Cardiac fibroblast (primary cell): ENCODE measurements around the gene MAPK10.

Experiments used
- DNase-seq, 2 donors: peaks; one replicate each; pipeline versions ENCODE4 v3.0.0 to v3.0.0-alpha.2; 2010; ENCODE audit warnings: low read depth in 2 of 2
- H3K4me3 ChIP-seq, 2 donors: replicated peaks in 1 of 2; 1 replicate in 1 of 2; 2 replicates in 1 of 2; pipeline ENCODE4 v1.5.1; 2011; ENCODE audit warnings: low read depth in 2 of 2, low read length in 2 of 2, mild to moderate bottlenecking in 2 of 2, moderate library complexity in 1 of 2
- TF ChIP-seq, protein P1 (sequence below): IDR thresholded peaks from one replicate; pipeline ENCODE4 v1.5.1; 2011; ENCODE audit warnings: low read depth, mild to moderate bottlenecking, low read length, inconsistent platforms

Gene MAPK10

DNA sequence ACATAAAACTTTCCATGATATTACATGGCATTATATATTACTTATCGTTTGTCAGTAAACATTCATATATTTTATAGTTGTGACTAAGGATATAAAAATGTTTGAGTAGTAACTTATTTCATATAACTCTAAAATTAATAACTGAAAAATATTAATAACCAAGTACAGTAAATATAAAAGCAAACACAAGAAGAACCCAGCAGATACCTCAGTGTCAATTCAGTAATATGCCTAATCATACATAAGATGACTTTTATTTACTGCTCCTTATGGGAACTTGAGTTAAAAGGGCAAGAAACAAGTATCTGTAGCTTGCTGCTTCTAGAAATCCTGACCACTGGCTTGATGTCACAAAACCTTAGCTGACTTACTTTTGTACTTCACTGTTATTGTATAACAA, 28.4 kb upstream of the MAPK10 start:
- H3K4me3 ChIP-seq: no peak overlapping the region
- no peak for DNase-seq
- TF ChIP-seq, protein P1, sequence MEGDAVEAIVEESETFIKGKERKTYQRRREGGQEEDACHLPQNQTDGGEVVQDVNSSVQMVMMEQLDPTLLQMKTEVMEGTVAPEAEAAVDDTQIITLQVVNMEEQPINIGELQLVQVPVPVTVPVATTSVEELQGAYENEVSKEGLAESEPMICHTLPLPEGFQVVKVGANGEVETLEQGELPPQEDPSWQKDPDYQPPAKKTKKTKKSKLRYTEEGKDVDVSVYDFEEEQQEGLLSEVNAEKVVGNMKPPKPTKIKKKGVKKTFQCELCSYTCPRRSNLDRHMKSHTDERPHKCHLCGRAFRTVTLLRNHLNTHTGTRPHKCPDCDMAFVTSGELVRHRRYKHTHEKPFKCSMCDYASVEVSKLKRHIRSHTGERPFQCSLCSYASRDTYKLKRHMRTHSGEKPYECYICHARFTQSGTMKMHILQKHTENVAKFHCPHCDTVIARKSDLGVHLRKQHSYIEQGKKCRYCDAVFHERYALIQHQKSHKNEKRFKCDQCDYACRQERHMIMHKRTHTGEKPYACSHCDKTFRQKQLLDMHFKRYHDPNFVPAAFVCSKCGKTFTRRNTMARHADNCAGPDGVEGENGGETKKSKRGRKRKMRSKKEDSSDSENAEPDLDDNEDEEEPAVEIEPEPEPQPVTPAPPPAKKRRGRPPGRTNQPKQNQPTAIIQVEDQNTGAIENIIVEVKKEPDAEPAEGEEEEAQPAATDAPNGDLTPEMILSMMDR: no peak

DNA sequence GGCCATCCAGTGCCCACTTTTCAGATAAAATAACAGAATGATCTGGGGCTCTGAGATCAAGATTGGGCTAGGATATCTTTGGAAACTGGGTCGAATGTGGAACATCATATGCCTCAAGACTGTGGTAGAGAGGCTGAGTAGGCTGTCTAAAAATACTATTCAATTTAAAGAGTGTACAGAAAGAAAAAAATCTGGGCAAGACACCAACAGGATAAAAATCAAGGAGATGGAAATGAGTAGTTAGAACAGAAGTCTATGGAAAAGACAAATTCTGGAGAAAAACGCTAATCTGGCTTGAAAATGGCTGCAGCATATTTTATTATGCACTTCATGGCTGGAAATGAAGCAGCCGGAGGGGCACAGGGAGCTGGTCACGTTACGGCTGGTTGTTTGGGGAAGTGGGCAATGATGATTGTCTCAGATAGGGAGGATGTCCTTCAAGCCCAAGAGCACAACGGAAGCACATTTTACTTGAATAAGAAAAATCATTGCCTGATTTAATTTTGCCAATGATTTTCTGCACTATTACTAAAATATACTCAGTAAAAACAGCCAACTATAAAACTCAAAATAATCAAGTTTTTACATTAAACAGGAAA, 27.1 kb upstream of the MAPK10 start:
- no peak for DNase-seq
- no peak overlapping the region for H3K4me3 ChIP-seq
- TF ChIP-seq, protein P1: no peak

DNA sequence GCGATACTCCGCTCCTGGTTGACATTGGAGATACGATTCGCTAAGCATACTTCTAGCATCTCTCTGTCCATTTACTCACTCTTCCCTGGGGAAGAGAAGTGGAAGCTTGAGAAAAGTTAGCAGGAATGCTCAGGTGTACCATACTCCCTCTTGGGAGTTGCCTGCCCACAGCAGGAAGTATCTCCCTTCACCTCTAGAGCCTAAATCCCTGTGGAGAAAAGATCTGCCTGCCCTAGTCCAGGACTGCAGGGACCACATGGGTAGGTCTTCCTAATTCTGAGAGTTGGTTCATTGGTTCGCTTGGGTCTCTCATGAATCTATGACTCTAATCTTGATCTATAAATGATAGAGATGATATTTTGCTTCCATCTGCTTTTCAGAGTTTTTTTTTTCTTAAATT, 26.3 kb upstream of the MAPK10 start:
- TF ChIP-seq, protein P1: no peak
- no peak overlapping the region for H3K4me3 ChIP-seq
- DNase-seq: no peak

DNA sequence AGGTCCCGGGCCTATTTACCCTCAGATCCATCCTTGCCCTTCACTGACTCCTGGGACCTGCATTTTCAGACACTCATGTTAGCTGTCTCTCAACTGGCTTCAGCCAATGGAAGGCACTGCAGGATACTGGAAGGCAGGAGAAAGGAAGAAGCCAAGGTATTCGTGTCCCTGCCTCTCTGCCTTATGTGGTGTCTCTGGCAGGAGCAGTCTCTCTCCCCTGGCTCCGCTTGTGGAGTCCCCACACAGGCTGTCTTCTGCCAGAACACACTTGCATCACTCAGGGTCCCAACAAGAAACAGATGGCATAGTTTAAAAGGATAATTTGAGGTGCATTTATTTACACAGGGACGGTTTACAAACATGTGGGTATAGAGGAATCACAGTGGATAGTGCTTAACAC, 21.6 kb upstream of the MAPK10 start:
- TF ChIP-seq, protein P1: no peak
- no peak for DNase-seq

DNA sequence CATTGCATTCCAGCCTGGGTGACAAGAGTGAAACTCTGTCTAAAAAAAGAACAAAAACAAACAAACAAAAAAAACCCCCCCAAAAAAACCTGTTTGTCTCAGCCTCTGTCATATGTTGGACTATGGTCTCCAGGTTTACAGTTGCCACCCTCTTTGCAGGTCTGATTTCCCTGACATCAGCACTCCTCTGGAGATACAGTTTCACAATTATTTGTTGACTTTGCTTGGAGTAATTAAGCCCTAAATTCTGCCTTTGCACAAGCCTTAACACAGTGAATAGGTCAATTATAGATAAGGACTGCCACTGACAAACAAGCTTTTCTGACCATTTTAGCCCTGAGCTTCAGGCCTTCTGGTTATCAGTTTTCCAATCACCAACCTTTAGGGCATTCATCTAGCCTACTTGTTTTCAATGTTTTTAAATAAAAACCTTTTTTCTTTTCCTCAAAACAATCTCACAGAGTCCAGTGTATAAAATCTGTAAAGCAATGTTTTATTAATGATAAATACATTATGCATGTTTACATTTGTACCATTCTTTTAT, 20.4 kb upstream of the MAPK10 start:
- TF ChIP-seq, protein P1: no peak
- no peak overlapping the region for H3K4me3 ChIP-seq
- DNase-seq: no peak

More for the DNA sequence above, 21.6 kb upstream of the MAPK10 start:
- H3K4me3 ChIP-seq: no peak overlapping the region

DNA sequence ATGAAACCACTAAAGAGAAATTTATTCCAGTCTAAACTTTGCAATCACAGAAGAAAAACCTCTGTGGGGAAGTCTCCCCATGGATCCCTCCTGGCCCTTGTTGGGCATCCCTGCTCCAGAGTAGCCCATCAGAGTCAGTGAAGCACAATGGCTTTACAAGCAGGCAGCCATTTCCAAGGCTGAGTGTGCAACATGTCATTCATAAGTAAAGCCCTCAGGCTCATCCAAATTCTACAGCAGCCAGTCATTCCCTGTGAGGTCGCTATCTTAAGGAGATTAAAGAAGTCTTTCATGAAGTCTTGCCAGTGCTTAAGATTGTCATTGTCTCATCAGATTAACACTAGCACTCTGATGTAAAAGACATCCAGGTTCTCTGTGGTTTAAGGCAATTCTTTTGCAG, 17.0 kb upstream of the MAPK10 start:
- no peak for DNase-seq
- TF ChIP-seq, protein P1: no peak
- no peak overlapping the region for H3K4me3 ChIP-seq

DNA sequence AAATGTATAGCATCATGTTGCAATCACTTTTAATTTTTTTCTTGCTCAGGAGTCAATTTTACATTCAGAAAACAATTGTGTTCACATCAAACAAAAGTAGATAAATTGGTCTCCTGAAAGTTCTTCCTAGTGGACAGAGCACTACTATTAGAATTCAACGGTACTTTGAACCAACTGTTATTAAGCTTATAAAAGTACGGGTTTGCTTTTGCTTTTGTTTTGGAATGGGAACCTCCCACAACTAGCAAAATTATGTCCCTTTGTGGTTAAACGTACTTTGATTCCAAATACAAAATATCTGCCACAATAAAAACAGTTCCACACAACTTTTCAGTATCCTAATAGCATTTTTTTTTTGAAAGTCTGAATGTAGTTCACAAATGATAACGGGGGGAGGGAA, 8.6 kb upstream of the MAPK10 start:
- DNase-seq: no peak
- TF ChIP-seq, protein P1: no peak
- H3K4me3 ChIP-seq: no peak overlapping the region
